CD4-positive, CD25-positive, alpha-beta regulatory T cell (primary cell): Measurements from ENCODE around the gene MCM5. TPM values are rescaled to one million over a fixed set of nuclear protein-coding genes. Genes with fewer than 3 reads are reported as not detected.

Experiments
- ATAC-seq, 2 donors: fragments of 150-1000 bp; cut with Tn5 transposase; one replicate each; pipeline ENCODE4 v1.10.0; 2021; ENCODE audit warnings: low read depth in 2 of 2, moderate number of reproducible peaks in 2 of 2, moderate library complexity in 1 of 2
- DNase-seq, 3 donors: peaks; one replicate each; pipeline versions ENCODE4 v3.0.0 to v3.0.0-alpha.2; 2012 to 2022; ENCODE audit warnings: mixed read lengths in 1 of 3
- H3K27ac ChIP-seq: one replicate; pipeline ENCODE4 v1.7.0; 2013; ENCODE audit warnings: mild to moderate bottlenecking, low read length; ENCODE audit not compliant: insufficient read depth, poor library complexity, severe bottlenecking
- H3K27me3 ChIP-seq: one replicate; pipeline ENCODE4 v1.7.0; 2013; ENCODE audit warnings: low read length; ENCODE audit not compliant: control insufficient read depth, insufficient read depth
- H3K36me3 ChIP-seq: one replicate; pipeline ENCODE4 v1.7.0; 2013; ENCODE audit warnings: mild to moderate bottlenecking, low read length, moderate library complexity; ENCODE audit not compliant: control insufficient read depth, insufficient read depth
- H3K4me1 ChIP-seq: 2 replicates; pipeline ENCODE4 v1.7.0; 2013; ENCODE audit warnings: mild to moderate bottlenecking, low read length; ENCODE audit not compliant: insufficient read depth, control insufficient read depth, poor library complexity, severe bottlenecking
- H3K4me3 ChIP-seq: one replicate; pipeline ENCODE4 v1.7.0; 2013; ENCODE audit warnings: low read depth, mild to moderate bottlenecking, low read length, moderate library complexity
- H3K9me3 ChIP-seq, 2 experiments: 1 replicate in 1 of 2; 2 replicates in 1 of 2; pipeline ENCODE4 v1.7.0; 2013; ENCODE audit warnings: low read length in 2 of 2, mild to moderate bottlenecking in 1 of 2, moderate library complexity in 1 of 2; ENCODE audit not compliant: control insufficient read depth in 2 of 2
- H3K27ac Mint-ChIP-seq, 3 donors: one replicate each; pipeline ENCODE4 v1.8.0; 2020 to 2022; ENCODE audit warnings: mild to moderate bottlenecking in 3 of 3, mixed read lengths in 3 of 3, moderate library complexity in 2 of 3
- H3K27me3 Mint-ChIP-seq: one replicate; pipeline ENCODE4 v1.8.0; 2022; ENCODE audit warnings: mild to moderate bottlenecking, mixed read lengths
- H3K36me3 Mint-ChIP-seq: one replicate; pipeline ENCODE4 v1.8.0; 2020; ENCODE audit warnings: mixed read lengths
- H3K4me1 Mint-ChIP-seq, 4 donors: one replicate each; pipeline ENCODE4 v1.8.0; 2020 to 2022; ENCODE audit warnings: mixed read lengths in 4 of 4, mild to moderate bottlenecking in 1 of 4
- H3K4me3 Mint-ChIP-seq, 4 donors: one replicate each; pipeline ENCODE4 v1.8.0; 2020 to 2022; ENCODE audit warnings: mild to moderate bottlenecking in 4 of 4, mixed read lengths in 4 of 4, moderate library complexity in 3 of 4
- H3K9me3 Mint-ChIP-seq, 7 donors: one replicate each; pipeline ENCODE4 v1.8.0; 2020 to 2022; ENCODE audit warnings: mixed read lengths in 7 of 7, mild to moderate bottlenecking in 3 of 7, moderate library complexity in 2 of 7
- polyA plus RNA-seq, 4 donors: library from polyadenylated mRNA; unstranded; fragments of 300-500 nt; fragmentation: Illumina TruSeq; gene quantifications; one replicate each; pipeline ENCODE4 v1.2.3, GENCODE V29; 2021
- total RNA-seq: library from RNA; stranded (reverse); gene quantifications from one replicate; pipeline ENCODE4 v1.2.3, GENCODE V29; 2022

The MCM5 gene
- total and polyA plus RNA-seq, 5 donors from 2014 or later, result 40.6 to 59.7 (median 45.5) TPM

GRCh38 chr22:35409783-35410662 is 10.1 kb downstream of the MCM5 start:
- H3K4me3 Mint-ChIP-seq, result peak overlapping the region in 1 of 4 donors; percentile 7
- H3K27ac ChIP-seq, result no peak overlapping the region
- peaks cover 0 to 2% (median 0%) of the 10 kb centered on the region in 7 donors for H3K9me3 Mint-ChIP-seq
- no peaks in the 10 kb centered on the region for H3K27me3 Mint-ChIP-seq
- DNase-seq (peak in 1 of 3 donors; percentile 38), ATAC-seq (peak; percentile 59 to 64)
- H3K4me1 ChIP-seq, result no peaks in the 10 kb centered on the region
- peaks cover 87% of the 10 kb centered on the region for H3K36me3 ChIP-seq
- no peaks in the 10 kb centered on the region for H3K27me3 ChIP-seq
- H3K9me3 ChIP-seq, result no peaks in the 10 kb centered on the region
- H3K36me3 Mint-ChIP-seq, result peaks cover 53% of the 10 kb centered on the region
- H3K27ac Mint-ChIP-seq, result peak overlapping the region in 2 of 3 donors; percentile 11 to 75
- H3K4me1 Mint-ChIP-seq, result peaks cover 0 to 26% (median 10%) of the 10 kb centered on the region in 4 donors
- H3K4me3 ChIP-seq, result no peak overlapping the region

- Histone ChIP-seq H3K36me3 (peaks cover 91% of the 10 kb centered on the region), H3K9me3 (no peaks in the 10 kb centered on the region), H3K4me3 (no peak overlapping the region), H3K27ac (no peak overlapping the region), H3K27me3 (no peaks in the 10 kb centered on the region), H3K4me1 (no peaks in the 10 kb centered on the region)
- ATAC-seq (no peak), DNase-seq (no peak)
- Mint-ChIP-seq H3K36me3 (peaks cover 58% of the 10 kb centered on the region), H3K27me3 (no peaks in the 10 kb centered on the region), H3K9me3 (peaks cover 0 to 2% (median 0%) of the 10 kb centered on the region in 7 donors), H3K4me1 (peaks cover 0 to 26% (median 10%) of the 10 kb centered on the region in 4 donors), H3K4me3 (peak overlapping the region in 1 of 4 donors; percentile 32), H3K27ac (peak overlapping the region in 1 of 3 donors; percentile 81)
These were observed 10.7 kb downstream of the MCM5 start for GRCh38 chr22:35410663-35411034.

GRCh38 chr22:35411102-35411501 is 11.2 kb downstream of the MCM5 start:
- Histone ChIP-seq H3K27ac (no peak overlapping the region), H3K27me3 (no peaks in the 10 kb centered on the region), H3K9me3 (no peaks in the 10 kb centered on the region), H3K36me3 (peaks cover 92% of the 10 kb centered on the region), H3K4me1 (no peaks in the 10 kb centered on the region), H3K4me3 (no peak overlapping the region)
- peaks cover 0 to 26% (median 10%) of the 10 kb centered on the region in 4 donors for H3K4me1 Mint-ChIP-seq
- peaks cover 62% of the 10 kb centered on the region for H3K36me3 Mint-ChIP-seq
- H3K9me3 Mint-ChIP-seq, result peaks cover 0 to 2% (median 0%) of the 10 kb centered on the region in 7 donors
- peak overlapping the region; percentile 46 to 81 (median 73) for H3K27ac Mint-ChIP-seq
- H3K27me3 Mint-ChIP-seq, result no peaks in the 10 kb centered on the region
- no peak for DNase-seq
- no peak for ATAC-seq
- H3K4me3 Mint-ChIP-seq, result peak overlapping the region in 1 of 4 donors; percentile 32

GRCh38 chr22:35413624-35414023 is 13.7 kb downstream of the MCM5 start:
- H3K27me3 Mint-ChIP-seq, result no peaks in the 10 kb centered on the region
- Histone ChIP-seq H3K9me3 (no peaks in the 10 kb centered on the region), H3K4me3 (no peak overlapping the region), H3K27me3 (no peaks in the 10 kb centered on the region), H3K36me3 (peaks cover 89% of the 10 kb centered on the region), H3K4me1 (no peaks in the 10 kb centered on the region), H3K27ac (no peak overlapping the region)
- peaks cover 49% of the 10 kb centered on the region for H3K36me3 Mint-ChIP-seq
- H3K4me1 Mint-ChIP-seq, result peaks cover 0 to 20% (median 4%) of the 10 kb centered on the region in 4 donors
- peak overlapping the region in 1 of 3 donors; percentile 65 for H3K27ac Mint-ChIP-seq
- no peak overlapping the region for H3K4me3 Mint-ChIP-seq
- no peak for DNase-seq
- H3K9me3 Mint-ChIP-seq, result no peaks in the 10 kb centered on the region
- no peak for ATAC-seq

- Mint-ChIP-seq H3K4me3 (no peak overlapping the region), H3K27me3 (no peaks in the 10 kb centered on the region), H3K9me3 (no peaks in the 10 kb centered on the region), H3K27ac (no peak overlapping the region), H3K4me1 (peaks cover 0 to 2% (median 0%) of the 10 kb centered on the region in 4 donors), H3K36me3 (peaks cover 51% of the 10 kb centered on the region)
- H3K4me1 ChIP-seq, result no peaks in the 10 kb centered on the region
- peaks cover 91% of the 10 kb centered on the region for H3K36me3 ChIP-seq
- no peak overlapping the region for H3K4me3 ChIP-seq
- ATAC-seq (no peak), DNase-seq (no peak)
- no peak overlapping the region for H3K27ac ChIP-seq
- no peaks in the 10 kb centered on the region for H3K27me3 ChIP-seq
- no peaks in the 10 kb centered on the region for H3K9me3 ChIP-seq
These were observed 17.7 kb downstream of the MCM5 start for GRCh38 chr22:35417606-35418005.

- no peak overlapping the region for H3K4me3 ChIP-seq
- peaks cover 51% of the 10 kb centered on the region for H3K36me3 Mint-ChIP-seq
- H3K9me3 ChIP-seq, result no peaks in the 10 kb centered on the region
- no peak overlapping the region for H3K27ac Mint-ChIP-seq
- no peaks in the 10 kb centered on the region for H3K27me3 ChIP-seq
- H3K27ac ChIP-seq, result no peak overlapping the region
- H3K4me1 ChIP-seq, result no peaks in the 10 kb centered on the region
- no peaks in the 10 kb centered on the region for H3K9me3 Mint-ChIP-seq
- peaks cover 93% of the 10 kb centered on the region for H3K36me3 ChIP-seq
- DNase-seq (no peak), ATAC-seq (no peak)
- no peaks in the 10 kb centered on the region for H3K27me3 Mint-ChIP-seq
- H3K4me3 Mint-ChIP-seq, result no peak overlapping the region
- H3K4me1 Mint-ChIP-seq, result peaks cover 0 to 2% (median 0%) of the 10 kb centered on the region in 4 donors
These were observed 18.1 kb downstream of the MCM5 start for GRCh38 chr22:35418088-35418487.

GRCh38 chr22:35418731-35419130 is 18.8 kb downstream of the MCM5 start:
- peaks cover 48% of the 10 kb centered on the region for H3K36me3 Mint-ChIP-seq
- H3K4me3 Mint-ChIP-seq, result no peak overlapping the region
- no peaks in the 10 kb centered on the region for H3K9me3 Mint-ChIP-seq
- DNase-seq, result no peak
- H3K4me1 Mint-ChIP-seq, result peaks cover 0 to 2% (median 0%) of the 10 kb centered on the region in 4 donors
- ATAC-seq, result no peak
- H3K9me3 ChIP-seq, result no peaks in the 10 kb centered on the region
- no peaks in the 10 kb centered on the region for H3K27me3 Mint-ChIP-seq
- peaks cover 93% of the 10 kb centered on the region for H3K36me3 ChIP-seq
- H3K4me3 ChIP-seq, result no peak overlapping the region
- no peaks in the 10 kb centered on the region for H3K4me1 ChIP-seq
- H3K27ac Mint-ChIP-seq, result no peak overlapping the region
- no peak overlapping the region for H3K27ac ChIP-seq
- H3K27me3 ChIP-seq, result no peaks in the 10 kb centered on the region
